ENCODE measurements around the gene EXOC3L2.
"Not testable (repeated sequence)": the region's sequence is repeated elsewhere in the genome, so short reads cannot be mapped to it uniquely, and the experiment has no call there.

DNA sequence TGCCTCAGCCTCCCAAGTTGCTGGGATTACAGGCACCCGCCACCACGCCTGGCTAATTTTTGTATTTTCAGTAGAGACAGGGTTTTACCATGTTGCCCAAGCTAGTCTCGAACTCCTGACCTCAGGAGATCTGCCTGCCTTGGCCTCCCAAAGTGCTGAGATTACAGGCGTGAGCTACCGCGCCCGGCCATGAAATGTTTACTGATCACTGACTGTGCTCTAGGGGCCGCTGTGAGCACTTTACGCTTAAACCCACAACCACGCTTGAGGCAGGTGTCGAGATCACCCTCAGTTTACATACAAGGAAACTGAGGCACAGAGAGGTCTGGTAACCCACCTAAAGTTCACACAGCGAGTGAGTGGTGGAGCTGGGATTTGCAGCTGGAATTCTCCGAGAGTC is 24.7 kb upstream of the EXOC3L2 start:
- TF ChIP-seq EP300, CTCF (IDR thresholded peaks at IDR 0.05): not testable (repeated sequence)
